GM23338 (cell line): ENCODE measurements around the gene SNX10. TPM values are rescaled to one million over a fixed set of nuclear protein-coding genes. Genes with fewer than 3 reads are reported as not detected.

Source experiments
- ATAC-seq: fragments of 200-7000 bp; cut with Tn5 transposase; 3 replicates; pipeline ENCODE4 v1.9.1; 2020
- DNase-seq: peaks from one replicate; pipeline ENCODE4 v3.0.0-alpha.2; 2015; ENCODE audit warnings: low spot score
- H2AFZ ChIP-seq: fragments of 200-600 bp; sonication (generic); 2 replicates; pipeline ENCODE4 v1.8.0; 2016; ENCODE audit warnings: antibody characterized with exemption, mild to moderate bottlenecking, moderate library complexity
- H3F3A ChIP-seq: fragments of 200-600 bp; sonication (generic); replicated peaks from 2 replicates; pipeline ENCODE4 v1.8.0; 2017; ENCODE audit warnings: antibody characterized with exemption, mixed run types, low read depth
- H3K27ac ChIP-seq: fragments of 200-600 bp; sonication (generic); 2 replicates; pipeline ENCODE4 v1.6.1; 2016; ENCODE audit warnings: low read depth
- H3K27me3 ChIP-seq: fragments of 200-600 bp; sonication (generic); 2 replicates; pipeline ENCODE4 v1.8.0; 2016; ENCODE audit warnings: mild to moderate bottlenecking, mixed run types, moderate library complexity; ENCODE audit not compliant: insufficient read depth
- H3K36me3 ChIP-seq: fragments of 200-600 bp; sonication (generic); 2 replicates; pipeline ENCODE4 v1.8.0; 2016; ENCODE audit warnings: mild to moderate bottlenecking; ENCODE audit not compliant: insufficient read depth
- H3K4me1 ChIP-seq: fragments of 200-600 bp; sonication (generic); 2 replicates; pipeline ENCODE4 v1.8.0; 2016; ENCODE audit warnings: mild to moderate bottlenecking, moderate library complexity; ENCODE audit not compliant: insufficient read depth
- H3K4me2 ChIP-seq: fragments of 200-600 bp; sonication (generic); 2 replicates; pipeline ENCODE4 v1.7.1; 2017; ENCODE audit warnings: mixed run types
- H3K4me3 ChIP-seq: fragments of 200-600 bp; sonication (generic); 2 replicates; pipeline ENCODE4 v1.6.1; 2016; ENCODE audit warnings: mixed run types
- H3K79me2 ChIP-seq: fragments of 200-600 bp; sonication (generic); replicated peaks from 2 replicates; pipeline ENCODE4 v1.8.0; 2017; ENCODE audit warnings: mild to moderate bottlenecking; ENCODE audit not compliant: insufficient read depth
- H3K9me2 ChIP-seq: fragments of 200-600 bp; sonication (generic); 2 replicates; pipeline ENCODE4 v1.8.0; 2017; ENCODE audit not compliant: insufficient read depth
- H4K20me1 ChIP-seq: fragments of 200-600 bp; sonication (generic); replicated peaks from 2 replicates; pipeline ENCODE4 v1.8.0; 2017; ENCODE audit warnings: mild to moderate bottlenecking; ENCODE audit not compliant: insufficient read depth
- H3K27ac Mint-ChIP-seq: 2 replicates; pipeline ENCODE4 v1.8.0; 2020; ENCODE audit warnings: inconsistent platforms, mild to moderate bottlenecking, moderate library complexity, mixed read lengths
- H3K27me3 Mint-ChIP-seq: 3 replicates; pipeline ENCODE4 v1.8.0; 2022; ENCODE audit warnings: low read depth, mild to moderate bottlenecking, moderate library complexity, mixed read lengths, inconsistent platforms; ENCODE audit not compliant: insufficient read depth, poor library complexity
- H3K36me3 Mint-ChIP-seq: 3 replicates; pipeline ENCODE4 v1.8.0; 2021; ENCODE audit warnings: low read depth, mild to moderate bottlenecking, inconsistent platforms, moderate library complexity, mixed read lengths
- H3K4me1 Mint-ChIP-seq: 3 replicates; pipeline ENCODE4 v1.8.0; 2020; ENCODE audit warnings: mild to moderate bottlenecking, inconsistent platforms, mixed read lengths
- H3K4me3 Mint-ChIP-seq: 3 replicates; pipeline ENCODE4 v1.8.0; 2021; ENCODE audit warnings: moderate library complexity, mild to moderate bottlenecking, inconsistent platforms, mixed read lengths
- H3K9me3 Mint-ChIP-seq: 3 replicates; pipeline ENCODE4 v1.8.0; 2020; ENCODE audit warnings: moderate library complexity, mild to moderate bottlenecking, inconsistent platforms, mixed read lengths
- CREB1 ChIP-seq: fragments of 250-450 bp; sonication (Bioruptor Pico); IDR thresholded peaks from 2 replicates; pipeline ENCODE4 v1.5.0; 2020; ENCODE audit warnings: low read depth, mild to moderate bottlenecking, moderate library complexity
- EZH2 ChIP-seq: fragments of 200-600 bp; sonication (generic); IDR thresholded peaks from one replicate; pipeline ENCODE4 v1.8.0; 2017; ENCODE audit warnings: antibody characterized with exemption, mild to moderate bottlenecking, low read depth; ENCODE audit not compliant: unreplicated experiment
- EZH2phosphoT487 ChIP-seq: fragments of 200-600 bp; sonication (generic); IDR thresholded peaks from one replicate; pipeline ENCODE4 v1.8.1; 2018; ENCODE audit warnings: antibody characterized with exemption; ENCODE audit not compliant: unreplicated experiment
- JUNB ChIP-seq: IDR thresholded peaks from one replicate; pipeline ENCODE4 v1.6.1; 2016; ENCODE audit warnings: antibody characterized with exemption; ENCODE audit not compliant: unreplicated experiment
- NANOG ChIP-seq: IDR thresholded peaks from 2 replicates; pipeline ENCODE4 v1.6.1; 2016; ENCODE audit warnings: antibody characterized with exemption, borderline replicate concordance
- POLR2AphosphoS5 ChIP-seq: IDR thresholded peaks from 2 replicates; pipeline ENCODE4 v1.6.1; 2016; ENCODE audit warnings: antibody characterized with exemption, low read depth
- STAT1 ChIP-seq: IDR thresholded peaks from one replicate; pipeline ENCODE4 v1.6.1; 2016; ENCODE audit warnings: antibody characterized with exemption; ENCODE audit not compliant: unreplicated experiment
- ZNF114 ChIP-seq: fragments of 250-450 bp; sonication (Bioruptor Pico); IDR thresholded peaks from 2 replicates; pipeline ENCODE4 v1.5.0; 2020; ENCODE audit warnings: mild to moderate bottlenecking, moderate library complexity
- ZNF331 ChIP-seq: fragments of 250-450 bp; sonication (Bioruptor Pico); IDR thresholded peaks from 2 replicates; pipeline ENCODE4 v1.5.0; 2020; ENCODE audit warnings: low read depth, mild to moderate bottlenecking, moderate library complexity
- polyA plus RNA-seq: library from polyadenylated mRNA; unstranded; fragments of >200 nt; fragmentation: Nextera tagmentation; extraction: Ambion mirVana; gene quantifications from 2 replicates; pipeline ENCODE4 v1.2.1, GENCODE V29; 2016
- total RNA-seq: library from RNA; depleted of rRNA; stranded (reverse); fragments of >200 nt; shearing (Covaris generic); gene quantifications from 2 replicates; pipeline ENCODE4 v1.2.3, GENCODE V29; 2014
- TF ChIP-seq, protein P1 (sequence below): fragments of 250-450 bp; sonication (Bioruptor Pico); IDR thresholded peaks from 2 replicates; pipeline ENCODE4 v1.5.0; 2020; ENCODE audit warnings: mild to moderate bottlenecking, moderate library complexity
- TF ChIP-seq, protein P2 (sequence below): IDR thresholded peaks from one replicate; pipeline ENCODE4 v1.6.1; 2018; ENCODE audit warnings: antibody characterized with exemption; ENCODE audit not compliant: unreplicated experiment
- TF ChIP-seq, protein P3 (sequence below), 2 experiments: fragments of 200-600 bp in 1 of 2; sonication (generic) in 1 of 2; conservative IDR thresholded peaks; 2 replicates each; pipeline versions ENCODE4 v1.5.1 to v1.6.1; 2016 to 2017; ENCODE audit warnings: antibody characterized with exemption in 2 of 2, low read depth in 2 of 2, mild to moderate bottlenecking in 2 of 2, moderate library complexity in 1 of 2
- TF ChIP-seq, protein P4 (sequence below): IDR thresholded peaks from 2 replicates; pipeline ENCODE4 v1.6.1; 2016; ENCODE audit warnings: antibody characterized with exemption

SNX10 gene
- total and polyA plus RNA-seq, 2 experiments from 2014 or later: 15.8 to 17.8 TPM

DNA sequence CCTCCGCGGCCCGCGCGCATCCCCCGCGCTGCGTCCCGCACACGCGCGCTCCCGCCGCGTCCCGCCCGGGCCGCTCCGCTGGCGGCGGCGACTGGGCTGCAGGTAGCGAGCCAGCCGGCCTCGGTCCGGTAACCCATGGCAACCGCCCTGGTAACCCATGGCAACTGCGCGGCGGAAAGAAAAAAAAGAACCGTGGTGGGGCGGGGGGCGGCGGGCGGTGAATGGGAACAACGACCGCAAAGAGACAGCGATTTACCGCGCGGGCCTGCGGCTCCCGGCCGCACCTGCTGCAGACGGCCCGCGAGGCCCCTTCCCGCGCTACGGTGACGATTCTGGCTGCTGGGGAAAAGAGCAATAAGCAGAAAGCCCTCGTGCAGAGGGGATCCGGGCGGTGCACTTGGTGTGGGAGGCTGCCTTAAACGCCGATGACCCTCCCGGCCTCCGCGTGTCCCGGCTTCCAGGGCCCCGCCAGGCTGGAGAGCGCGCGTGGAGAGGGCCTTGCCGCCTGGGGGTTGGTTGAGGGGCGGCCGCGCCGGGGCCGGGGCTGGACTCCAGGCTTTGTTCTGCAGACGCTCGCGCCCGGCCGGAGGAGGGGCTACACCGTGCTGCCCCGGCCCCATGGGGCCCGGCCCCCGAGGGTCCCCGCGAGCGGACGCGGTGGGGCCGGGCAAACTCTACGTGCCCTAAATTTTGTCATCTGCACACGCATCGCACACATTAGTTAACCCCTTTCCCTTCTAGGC lies 84.7 kb downstream of the SNX10 start:
- Histone ChIP-seq H3K4me2 (peak overlapping the region; percentile 74), H3K4me1 (peaks cover 22% of the 10 kb centered on the region), H3K9me2 (no peaks in the 10 kb centered on the region), H3K27me3 (no peaks in the 10 kb centered on the region), H3K79me2 (no peaks in the 10 kb centered on the region), H3F3A (no peaks in the 10 kb centered on the region), H3K36me3 (no peaks in the 10 kb centered on the region), H3K4me3 (peak overlapping the region; percentile 73), H4K20me1 (no peaks in the 10 kb centered on the region), H3K27ac (no peak overlapping the region), H2AFZ (peak overlapping the region; percentile 92)
- peak overlapping the region; percentile 92 for H3K27ac Mint-ChIP-seq
- peak overlapping the region; percentile 92 for H3K4me3 Mint-ChIP-seq
- DNase-seq (peak; percentile 91), ATAC-seq (peak; percentile 81)
- TF ChIP-seq EZH2phosphoT487: no peak
- TF ChIP-seq CREB1 (CRISPR knock-in tag): no peak
- TF ChIP-seq, protein P1, sequence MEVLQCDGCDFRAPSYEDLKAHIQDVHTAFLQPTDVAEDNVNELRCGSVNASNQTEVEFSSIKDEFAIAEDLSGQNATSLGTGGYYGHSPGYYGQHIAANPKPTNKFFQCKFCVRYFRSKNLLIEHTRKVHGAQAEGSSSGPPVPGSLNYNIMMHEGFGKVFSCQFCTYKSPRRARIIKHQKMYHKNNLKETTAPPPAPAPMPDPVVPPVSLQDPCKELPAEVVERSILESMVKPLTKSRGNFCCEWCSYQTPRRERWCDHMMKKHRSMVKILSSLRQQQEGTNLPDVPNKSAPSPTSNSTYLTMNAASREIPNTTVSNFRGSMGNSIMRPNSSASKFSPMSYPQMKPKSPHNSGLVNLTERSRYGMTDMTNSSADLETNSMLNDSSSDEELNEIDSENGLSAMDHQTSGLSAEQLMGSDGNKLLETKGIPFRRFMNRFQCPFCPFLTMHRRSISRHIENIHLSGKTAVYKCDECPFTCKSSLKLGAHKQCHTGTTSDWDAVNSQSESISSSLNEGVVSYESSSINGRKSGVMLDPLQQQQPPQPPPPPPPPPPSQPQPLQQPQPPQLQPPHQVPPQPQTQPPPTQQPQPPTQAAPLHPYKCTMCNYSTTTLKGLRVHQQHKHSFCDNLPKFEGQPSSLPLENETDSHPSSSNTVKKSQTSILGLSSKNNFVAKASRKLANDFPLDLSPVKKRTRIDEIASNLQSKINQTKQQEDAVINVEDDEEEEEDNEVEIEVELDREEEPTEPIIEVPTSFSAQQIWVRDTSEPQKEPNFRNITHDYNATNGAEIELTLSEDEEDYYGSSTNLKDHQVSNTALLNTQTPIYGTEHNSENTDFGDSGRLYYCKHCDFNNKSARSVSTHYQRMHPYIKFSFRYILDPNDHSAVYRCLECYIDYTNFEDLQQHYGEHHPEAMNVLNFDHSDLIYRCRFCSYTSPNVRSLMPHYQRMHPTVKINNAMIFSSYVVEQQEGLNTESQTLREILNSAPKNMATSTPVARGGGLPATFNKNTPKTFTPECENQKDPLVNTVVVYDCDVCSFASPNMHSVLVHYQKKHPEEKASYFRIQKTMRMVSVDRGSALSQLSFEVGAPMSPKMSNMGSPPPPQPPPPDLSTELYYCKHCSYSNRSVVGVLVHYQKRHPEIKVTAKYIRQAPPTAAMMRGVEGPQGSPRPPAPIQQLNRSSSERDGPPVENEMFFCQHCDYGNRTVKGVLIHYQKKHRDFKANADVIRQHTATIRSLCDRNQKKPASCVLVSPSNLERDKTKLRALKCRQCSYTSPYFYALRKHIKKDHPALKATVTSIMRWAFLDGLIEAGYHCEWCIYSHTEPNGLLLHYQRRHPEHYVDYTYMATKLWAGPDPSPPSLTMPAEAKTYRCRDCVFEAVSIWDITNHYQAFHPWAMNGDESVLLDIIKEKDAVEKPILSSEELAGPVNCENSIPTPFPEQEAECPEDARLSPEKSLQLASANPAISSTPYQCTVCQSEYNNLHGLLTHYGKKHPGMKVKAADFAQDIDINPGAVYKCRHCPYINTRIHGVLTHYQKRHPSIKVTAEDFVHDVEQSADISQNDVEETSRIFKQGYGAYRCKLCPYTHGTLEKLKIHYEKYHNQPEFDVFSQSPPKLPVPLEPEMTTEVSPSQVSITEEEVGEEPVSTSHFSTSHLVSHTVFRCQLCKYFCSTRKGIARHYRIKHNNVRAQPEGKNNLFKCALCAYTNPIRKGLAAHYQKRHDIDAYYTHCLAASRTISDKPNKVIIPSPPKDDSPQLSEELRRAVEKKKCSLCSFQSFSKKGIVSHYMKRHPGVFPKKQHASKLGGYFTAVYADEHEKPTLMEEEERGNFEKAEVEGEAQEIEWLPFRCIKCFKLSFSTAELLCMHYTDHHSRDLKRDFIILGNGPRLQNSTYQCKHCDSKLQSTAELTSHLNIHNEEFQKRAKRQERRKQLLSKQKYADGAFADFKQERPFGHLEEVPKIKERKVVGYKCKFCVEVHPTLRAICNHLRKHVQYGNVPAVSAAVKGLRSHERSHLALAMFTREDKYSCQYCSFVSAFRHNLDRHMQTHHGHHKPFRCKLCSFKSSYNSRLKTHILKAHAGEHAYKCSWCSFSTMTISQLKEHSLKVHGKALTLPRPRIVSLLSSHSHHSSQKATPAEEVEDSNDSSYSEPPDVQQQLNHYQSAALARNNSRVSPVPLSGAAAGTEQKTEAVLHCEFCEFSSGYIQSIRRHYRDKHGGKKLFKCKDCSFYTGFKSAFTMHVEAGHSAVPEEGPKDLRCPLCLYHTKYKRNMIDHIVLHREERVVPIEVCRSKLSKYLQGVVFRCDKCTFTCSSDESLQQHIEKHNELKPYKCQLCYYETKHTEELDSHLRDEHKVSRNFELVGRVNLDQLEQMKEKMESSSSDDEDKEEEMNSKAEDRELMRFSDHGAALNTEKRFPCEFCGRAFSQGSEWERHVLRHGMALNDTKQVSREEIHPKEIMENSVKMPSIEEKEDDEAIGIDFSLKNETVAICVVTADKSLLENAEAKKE (CRISPR knock-in tag): no peak
- no peak for TF ChIP-seq STAT1
- TF ChIP-seq, protein P2, sequence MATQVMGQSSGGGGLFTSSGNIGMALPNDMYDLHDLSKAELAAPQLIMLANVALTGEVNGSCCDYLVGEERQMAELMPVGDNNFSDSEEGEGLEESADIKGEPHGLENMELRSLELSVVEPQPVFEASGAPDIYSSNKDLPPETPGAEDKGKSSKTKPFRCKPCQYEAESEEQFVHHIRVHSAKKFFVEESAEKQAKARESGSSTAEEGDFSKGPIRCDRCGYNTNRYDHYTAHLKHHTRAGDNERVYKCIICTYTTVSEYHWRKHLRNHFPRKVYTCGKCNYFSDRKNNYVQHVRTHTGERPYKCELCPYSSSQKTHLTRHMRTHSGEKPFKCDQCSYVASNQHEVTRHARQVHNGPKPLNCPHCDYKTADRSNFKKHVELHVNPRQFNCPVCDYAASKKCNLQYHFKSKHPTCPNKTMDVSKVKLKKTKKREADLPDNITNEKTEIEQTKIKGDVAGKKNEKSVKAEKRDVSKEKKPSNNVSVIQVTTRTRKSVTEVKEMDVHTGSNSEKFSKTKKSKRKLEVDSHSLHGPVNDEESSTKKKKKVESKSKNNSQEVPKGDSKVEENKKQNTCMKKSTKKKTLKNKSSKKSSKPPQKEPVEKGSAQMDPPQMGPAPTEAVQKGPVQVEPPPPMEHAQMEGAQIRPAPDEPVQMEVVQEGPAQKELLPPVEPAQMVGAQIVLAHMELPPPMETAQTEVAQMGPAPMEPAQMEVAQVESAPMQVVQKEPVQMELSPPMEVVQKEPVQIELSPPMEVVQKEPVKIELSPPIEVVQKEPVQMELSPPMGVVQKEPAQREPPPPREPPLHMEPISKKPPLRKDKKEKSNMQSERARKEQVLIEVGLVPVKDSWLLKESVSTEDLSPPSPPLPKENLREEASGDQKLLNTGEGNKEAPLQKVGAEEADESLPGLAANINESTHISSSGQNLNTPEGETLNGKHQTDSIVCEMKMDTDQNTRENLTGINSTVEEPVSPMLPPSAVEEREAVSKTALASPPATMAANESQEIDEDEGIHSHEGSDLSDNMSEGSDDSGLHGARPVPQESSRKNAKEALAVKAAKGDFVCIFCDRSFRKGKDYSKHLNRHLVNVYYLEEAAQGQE: no peak
- TF ChIP-seq, protein P3, sequence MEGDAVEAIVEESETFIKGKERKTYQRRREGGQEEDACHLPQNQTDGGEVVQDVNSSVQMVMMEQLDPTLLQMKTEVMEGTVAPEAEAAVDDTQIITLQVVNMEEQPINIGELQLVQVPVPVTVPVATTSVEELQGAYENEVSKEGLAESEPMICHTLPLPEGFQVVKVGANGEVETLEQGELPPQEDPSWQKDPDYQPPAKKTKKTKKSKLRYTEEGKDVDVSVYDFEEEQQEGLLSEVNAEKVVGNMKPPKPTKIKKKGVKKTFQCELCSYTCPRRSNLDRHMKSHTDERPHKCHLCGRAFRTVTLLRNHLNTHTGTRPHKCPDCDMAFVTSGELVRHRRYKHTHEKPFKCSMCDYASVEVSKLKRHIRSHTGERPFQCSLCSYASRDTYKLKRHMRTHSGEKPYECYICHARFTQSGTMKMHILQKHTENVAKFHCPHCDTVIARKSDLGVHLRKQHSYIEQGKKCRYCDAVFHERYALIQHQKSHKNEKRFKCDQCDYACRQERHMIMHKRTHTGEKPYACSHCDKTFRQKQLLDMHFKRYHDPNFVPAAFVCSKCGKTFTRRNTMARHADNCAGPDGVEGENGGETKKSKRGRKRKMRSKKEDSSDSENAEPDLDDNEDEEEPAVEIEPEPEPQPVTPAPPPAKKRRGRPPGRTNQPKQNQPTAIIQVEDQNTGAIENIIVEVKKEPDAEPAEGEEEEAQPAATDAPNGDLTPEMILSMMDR (conservative IDR thresholded peaks at IDR 0.05; ENCODE audit: low read depth in 2 of 2): no peak
- no peak for TF ChIP-seq ZNF114
- TF ChIP-seq NANOG: no peak
- TF ChIP-seq POLR2AphosphoS5: no peak
- no peak for TF ChIP-seq JUNB
- TF ChIP-seq ZNF331 (CRISPR knock-in tag): no peak
- no peak for TF ChIP-seq EZH2
- TF ChIP-seq, protein P4, sequence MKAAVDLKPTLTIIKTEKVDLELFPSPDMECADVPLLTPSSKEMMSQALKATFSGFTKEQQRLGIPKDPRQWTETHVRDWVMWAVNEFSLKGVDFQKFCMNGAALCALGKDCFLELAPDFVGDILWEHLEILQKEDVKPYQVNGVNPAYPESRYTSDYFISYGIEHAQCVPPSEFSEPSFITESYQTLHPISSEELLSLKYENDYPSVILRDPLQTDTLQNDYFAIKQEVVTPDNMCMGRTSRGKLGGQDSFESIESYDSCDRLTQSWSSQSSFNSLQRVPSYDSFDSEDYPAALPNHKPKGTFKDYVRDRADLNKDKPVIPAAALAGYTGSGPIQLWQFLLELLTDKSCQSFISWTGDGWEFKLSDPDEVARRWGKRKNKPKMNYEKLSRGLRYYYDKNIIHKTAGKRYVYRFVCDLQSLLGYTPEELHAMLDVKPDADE: no peak
- H3K4me1 Mint-ChIP-seq: peaks cover 23% of the 10 kb centered on the region
- H3K9me3 Mint-ChIP-seq: no peaks in the 10 kb centered on the region; the same call in 2 of the 3 replicates
- no peaks in the 10 kb centered on the region for H3K36me3 Mint-ChIP-seq
- H3K27me3 Mint-ChIP-seq: peaks cover 7% of the 10 kb centered on the region
